Fibroblast of the aortic adventitia (primary cell): ENCODE results near the gene LMLN. TPM values are rescaled to one million over a fixed set of nuclear protein-coding genes. Genes with fewer than 3 reads are reported as not detected.

Experiments
- DNase-seq: peaks from one replicate; pipeline ENCODE4 v3.0.0-alpha.2; 2010; ENCODE audit warnings: low read depth
- H3K4me3 ChIP-seq: 2 replicates; pipeline ENCODE4 v1.5.1; 2011; ENCODE audit warnings: low read depth, mild to moderate bottlenecking, control low read depth, low read length, moderate library complexity
- CTCF ChIP-seq: IDR thresholded peaks from 2 replicates; pipeline ENCODE4 v1.5.1; 2011; ENCODE audit warnings: mild to moderate bottlenecking, low read length, control low read depth, inconsistent platforms; ENCODE audit not compliant: insufficient read depth
- small RNA-seq: library from RNA; depleted of rRNA; stranded (forward); fragments of <200 nt; gene quantifications from one replicate; pipeline ENCODE3, GENCODE V24; 2012
- total RNA-seq: library from RNA; depleted of rRNA; stranded (reverse); fragments of >200 nt; gene quantifications from 2 replicates; pipeline ENCODE4 v1.2.3, GENCODE V29; 2012; ENCODE audit warnings: low replicate concordance

The LMLN gene
- total RNA-seq, 1 donor = 9.2 TPM

- DNase-seq = no peak
- TF ChIP-seq CTCF = no peak
- H3K4me3 ChIP-seq = no peak overlapping the region
These were observed 128.5 kb downstream of the LMLN start for GRCh38 chr3:198088421-198088955.

- TF ChIP-seq CTCF = no peak
- DNase-seq = no peak
- no peak overlapping the region for H3K4me3 ChIP-seq
These were observed 130.8 kb downstream of the LMLN start for GRCh38 chr3:198090795-198091332.

GRCh38 chr3:198092276-198092675 is 132.3 kb downstream of the LMLN start:
- no peak for DNase-seq
- H3K4me3 ChIP-seq = no peak overlapping the region
- no peak for TF ChIP-seq CTCF

- no peak for DNase-seq
- TF ChIP-seq CTCF = no peak
- no peak overlapping the region for H3K4me3 ChIP-seq
These were observed 133.2 kb downstream of the LMLN start for GRCh38 chr3:198093112-198093679.

Small RNA genes within 50 kb of the gene (small RNA-seq; reads per million reads assigned to genes)
- gene RNU6-621P (not detected), gene RNU6-821P (not detected)

Other genes with a start within 250 kb of the LMLN start
- gene RUBCN, start 223.3 kb upstream of the LMLN start, total RNA-seq = 17.2 and 22.3 TPM in 2 replicates
- 30.4 and 40.2 TPM in 2 replicates for gene FYTTD1, start 210.3 kb upstream of the LMLN start, total RNA-seq
- 47.3 and 91.1 TPM in 2 replicates for gene LRCH3, start 169.0 kb upstream of the LMLN start, total RNA-seq
- 212 and 1,042 TPM in 2 replicates for gene RPL35A, start 10.0 kb upstream of the LMLN start, total RNA-seq